H1 (cell line): ENCODE results near the gene NEK2. TPM values are rescaled to one million over a fixed set of nuclear protein-coding genes. Genes with fewer than 3 reads are reported as not detected.

Experiments
- ASH2L ChIP-seq: fragments of 200-600, 300-600 bp; sonication (generic); IDR thresholded peaks from one replicate; pipeline ENCODE4 v1.7.1; 2017; ENCODE audit warnings: low read length
- CBX5 ChIP-seq: fragments of 300-800, 300-1000 bp; sonication (generic); IDR thresholded peaks from 2 replicates; pipeline ENCODE4 v1.7.1; 2016; ENCODE audit warnings: antibody characterized with exemption, low read length, low read depth
- GTF2F1 ChIP-seq: IDR thresholded peaks from 2 replicates; pipeline ENCODE4 v1.6.1; 2012; ENCODE audit warnings: low read depth, low read length, improper control_type of control experiment, borderline replicate concordance
- MAFK ChIP-seq: IDR thresholded peaks from 2 replicates; pipeline ENCODE4 v1.6.1; 2012; ENCODE audit warnings: low read depth, mild to moderate bottlenecking, improper control_type of control experiment, low read length
- POU5F1 ChIP-seq: IDR thresholded peaks from 2 replicates; pipeline ENCODE4 v1.6.1; 2011; ENCODE audit warnings: low read depth, mild to moderate bottlenecking, low read length, moderate library complexity
- TAF1 ChIP-seq: IDR thresholded peaks from 2 replicates; pipeline ENCODE4 v1.6.1; 2011; ENCODE audit warnings: mild to moderate bottlenecking, low read depth, low read length
- polyA plus RNA-seq, 7 experiments: library from polyadenylated mRNA; depleted of rRNA in 3 of 7; stranded (reverse) in 5 of 7; unstranded in 2 of 7; fragments of >200 nt in 5 of 7; fragments of 200-250 nt in 2 of 7; gene quantifications; 1 replicate in 5 of 7; 2 replicates in 1 of 7; 4 replicates in 1 of 7; pipeline versions ENCODE4 v1.2.1 to v1.2.3, GENCODE V29; 2011 to 2013; ENCODE audit warnings: missing spikeins in 2 of 7, mixed read lengths in 2 of 7
- total RNA-seq: library from RNA; stranded (reverse); fragmentation: NEBNext Ultra II Directional; extraction: Animal tissue kit (Norgen Biotek cat#: 25700); gene quantifications from 2 replicates; pipeline ENCODE4 v1.2.1, GENCODE V29; 2021
- TF ChIP-seq, protein P1 (sequence below): fragments of 300-600 bp; sonication (generic); IDR thresholded peaks from 2 replicates; pipeline ENCODE4 v1.7.1; 2012; ENCODE audit warnings: low read length, moderate library complexity, mild to moderate bottlenecking, inconsistent platforms; ENCODE audit not compliant: insufficient replicate concordance

Gene NEK2
- total and polyA plus RNA-seq, 2 of the 8 experiments (the other 6 are each of a cell fraction or from before 2014, with no cell fraction given), result 8.4 to 22.9 TPM

DNA sequence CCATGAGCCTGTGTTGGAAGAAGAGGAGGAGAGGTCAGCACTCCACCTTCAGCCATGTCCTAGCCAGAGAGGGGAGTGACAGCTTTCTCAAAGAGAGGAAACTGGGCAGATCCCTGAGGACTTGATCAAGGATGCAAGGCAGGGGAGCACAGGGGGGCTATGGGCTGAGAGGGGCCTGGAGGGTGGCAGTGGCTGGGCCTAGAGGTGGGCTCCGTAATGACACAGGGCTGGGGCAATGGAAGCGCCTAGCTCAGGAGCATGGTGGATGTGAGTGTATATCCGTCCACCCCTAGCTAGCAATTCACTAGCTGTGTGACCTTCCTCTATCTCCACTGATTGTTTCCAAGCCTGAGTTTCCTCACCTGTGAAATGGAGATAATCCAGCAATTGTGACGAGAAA is 32.6 kb downstream of the NEK2 start (continued):
- TF ChIP-seq, protein P1, sequence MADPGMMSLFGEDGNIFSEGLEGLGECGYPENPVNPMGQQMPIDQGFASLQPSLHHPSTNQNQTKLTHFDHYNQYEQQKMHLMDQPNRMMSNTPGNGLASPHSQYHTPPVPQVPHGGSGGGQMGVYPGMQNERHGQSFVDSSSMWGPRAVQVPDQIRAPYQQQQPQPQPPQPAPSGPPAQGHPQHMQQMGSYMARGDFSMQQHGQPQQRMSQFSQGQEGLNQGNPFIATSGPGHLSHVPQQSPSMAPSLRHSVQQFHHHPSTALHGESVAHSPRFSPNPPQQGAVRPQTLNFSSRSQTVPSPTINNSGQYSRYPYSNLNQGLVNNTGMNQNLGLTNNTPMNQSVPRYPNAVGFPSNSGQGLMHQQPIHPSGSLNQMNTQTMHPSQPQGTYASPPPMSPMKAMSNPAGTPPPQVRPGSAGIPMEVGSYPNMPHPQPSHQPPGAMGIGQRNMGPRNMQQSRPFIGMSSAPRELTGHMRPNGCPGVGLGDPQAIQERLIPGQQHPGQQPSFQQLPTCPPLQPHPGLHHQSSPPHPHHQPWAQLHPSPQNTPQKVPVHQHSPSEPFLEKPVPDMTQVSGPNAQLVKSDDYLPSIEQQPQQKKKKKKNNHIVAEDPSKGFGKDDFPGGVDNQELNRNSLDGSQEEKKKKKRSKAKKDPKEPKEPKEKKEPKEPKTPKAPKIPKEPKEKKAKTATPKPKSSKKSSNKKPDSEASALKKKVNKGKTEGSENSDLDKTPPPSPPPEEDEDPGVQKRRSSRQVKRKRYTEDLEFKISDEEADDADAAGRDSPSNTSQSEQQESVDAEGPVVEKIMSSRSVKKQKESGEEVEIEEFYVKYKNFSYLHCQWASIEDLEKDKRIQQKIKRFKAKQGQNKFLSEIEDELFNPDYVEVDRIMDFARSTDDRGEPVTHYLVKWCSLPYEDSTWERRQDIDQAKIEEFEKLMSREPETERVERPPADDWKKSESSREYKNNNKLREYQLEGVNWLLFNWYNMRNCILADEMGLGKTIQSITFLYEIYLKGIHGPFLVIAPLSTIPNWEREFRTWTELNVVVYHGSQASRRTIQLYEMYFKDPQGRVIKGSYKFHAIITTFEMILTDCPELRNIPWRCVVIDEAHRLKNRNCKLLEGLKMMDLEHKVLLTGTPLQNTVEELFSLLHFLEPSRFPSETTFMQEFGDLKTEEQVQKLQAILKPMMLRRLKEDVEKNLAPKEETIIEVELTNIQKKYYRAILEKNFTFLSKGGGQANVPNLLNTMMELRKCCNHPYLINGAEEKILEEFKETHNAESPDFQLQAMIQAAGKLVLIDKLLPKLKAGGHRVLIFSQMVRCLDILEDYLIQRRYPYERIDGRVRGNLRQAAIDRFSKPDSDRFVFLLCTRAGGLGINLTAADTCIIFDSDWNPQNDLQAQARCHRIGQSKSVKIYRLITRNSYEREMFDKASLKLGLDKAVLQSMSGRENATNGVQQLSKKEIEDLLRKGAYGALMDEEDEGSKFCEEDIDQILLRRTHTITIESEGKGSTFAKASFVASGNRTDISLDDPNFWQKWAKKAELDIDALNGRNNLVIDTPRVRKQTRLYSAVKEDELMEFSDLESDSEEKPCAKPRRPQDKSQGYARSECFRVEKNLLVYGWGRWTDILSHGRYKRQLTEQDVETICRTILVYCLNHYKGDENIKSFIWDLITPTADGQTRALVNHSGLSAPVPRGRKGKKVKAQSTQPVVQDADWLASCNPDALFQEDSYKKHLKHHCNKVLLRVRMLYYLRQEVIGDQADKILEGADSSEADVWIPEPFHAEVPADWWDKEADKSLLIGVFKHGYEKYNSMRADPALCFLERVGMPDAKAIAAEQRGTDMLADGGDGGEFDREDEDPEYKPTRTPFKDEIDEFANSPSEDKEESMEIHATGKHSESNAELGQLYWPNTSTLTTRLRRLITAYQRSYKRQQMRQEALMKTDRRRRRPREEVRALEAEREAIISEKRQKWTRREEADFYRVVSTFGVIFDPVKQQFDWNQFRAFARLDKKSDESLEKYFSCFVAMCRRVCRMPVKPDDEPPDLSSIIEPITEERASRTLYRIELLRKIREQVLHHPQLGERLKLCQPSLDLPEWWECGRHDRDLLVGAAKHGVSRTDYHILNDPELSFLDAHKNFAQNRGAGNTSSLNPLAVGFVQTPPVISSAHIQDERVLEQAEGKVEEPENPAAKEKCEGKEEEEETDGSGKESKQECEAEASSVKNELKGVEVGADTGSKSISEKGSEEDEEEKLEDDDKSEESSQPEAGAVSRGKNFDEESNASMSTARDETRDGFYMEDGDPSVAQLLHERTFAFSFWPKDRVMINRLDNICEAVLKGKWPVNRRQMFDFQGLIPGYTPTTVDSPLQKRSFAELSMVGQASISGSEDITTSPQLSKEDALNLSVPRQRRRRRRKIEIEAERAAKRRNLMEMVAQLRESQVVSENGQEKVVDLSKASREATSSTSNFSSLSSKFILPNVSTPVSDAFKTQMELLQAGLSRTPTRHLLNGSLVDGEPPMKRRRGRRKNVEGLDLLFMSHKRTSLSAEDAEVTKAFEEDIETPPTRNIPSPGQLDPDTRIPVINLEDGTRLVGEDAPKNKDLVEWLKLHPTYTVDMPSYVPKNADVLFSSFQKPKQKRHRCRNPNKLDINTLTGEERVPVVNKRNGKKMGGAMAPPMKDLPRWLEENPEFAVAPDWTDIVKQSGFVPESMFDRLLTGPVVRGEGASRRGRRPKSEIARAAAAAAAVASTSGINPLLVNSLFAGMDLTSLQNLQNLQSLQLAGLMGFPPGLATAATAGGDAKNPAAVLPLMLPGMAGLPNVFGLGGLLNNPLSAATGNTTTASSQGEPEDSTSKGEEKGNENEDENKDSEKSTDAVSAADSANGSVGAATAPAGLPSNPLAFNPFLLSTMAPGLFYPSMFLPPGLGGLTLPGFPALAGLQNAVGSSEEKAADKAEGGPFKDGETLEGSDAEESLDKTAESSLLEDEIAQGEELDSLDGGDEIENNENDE, result no peak
- TF ChIP-seq POU5F1, result no peak
- TF ChIP-seq CBX5, result no peak
- TF ChIP-seq ASH2L, result no peak
- no peak for TF ChIP-seq TAF1
- no peak for TF ChIP-seq MAFK
- TF ChIP-seq GTF2F1, result no peak
